K562 (cell line): ENCODE results near the gene DOCK3. TPM values are rescaled to one million over a fixed set of nuclear protein-coding genes. Genes with fewer than 3 reads are reported as not detected.

Experiments used
- HLTF ChIP-seq: fragments of 450-650 bp; IDR thresholded peaks from 2 replicates; pipeline ENCODE4 v1.6.1; 2016
- PYGO2 ChIP-seq: fragments of 450-650 bp; IDR thresholded peaks from 2 replicates; pipeline ENCODE4 v1.6.1; 2016; ENCODE audit warnings: mild to moderate bottlenecking, missing genetic modification characterization, moderate library complexity, missing compliant biosample characterization
- SAFB ChIP-seq: fragments of 200-400 bp; formaldehyde crosslinking; IDR thresholded peaks from 2 replicates; pipeline ENCODE4 v1.6.1; 2017; ENCODE audit warnings: low read depth, low read length, borderline replicate concordance
- TCF7 ChIP-seq: sonication (generic); IDR thresholded peaks from 2 replicates; pipeline ENCODE4 v1.6.1; 2016; ENCODE audit warnings: antibody characterized with exemption, borderline replicate concordance
- ZBTB7A ChIP-seq: IDR thresholded peaks from 2 replicates; pipeline ENCODE4 v1.6.1; 2011; ENCODE audit warnings: low read depth, mild to moderate bottlenecking, low read length, moderate library complexity, borderline replicate concordance; ENCODE audit not compliant: control insufficient read depth
- ZBTB9 ChIP-seq: fragments of 450-650 bp; formaldehyde crosslinking; IDR thresholded peaks from 2 replicates; pipeline ENCODE4 v1.4.0; 2020; ENCODE audit warnings: mild to moderate bottlenecking, moderate library complexity
- ZNF134 ChIP-seq: fragments of 250-450 bp; sonication (Bioruptor Pico); conservative IDR thresholded peaks from 2 replicates; pipeline ENCODE4 v1.4.0; 2020
- polyA plus RNA-seq, 8 experiments: library from polyadenylated mRNA; depleted of rRNA in 4 of 8; stranded (reverse) in 5 of 8; unstranded in 3 of 8; fragments of >200 nt; fragmentation: Nextera tagmentation in 2 of 8; fragmentation: Illumina TruSeq in 1 of 8; extraction: Ambion mirVana in 2 of 8; extraction: Trizol in 1 of 8; gene quantifications; 2 replicates each; pipeline versions ENCODE4 v1.2.1 to v1.2.3, GENCODE V29; 2011 to 2014; ENCODE audit warnings: inconsistent platforms in 1 of 8, missing spikeins in 1 of 8
- total RNA-seq, 7 experiments: library from RNA; depleted of rRNA in 6 of 7; stranded (reverse); fragments of >200 nt in 6 of 7; fragmentation: Illumina TruSeq in 2 of 7; extraction: Trizol in 2 of 7; gene quantifications; 2 replicates each; pipeline versions ENCODE4 v1.2.1 to v1.2.3, GENCODE V29; 2011 to 2021; ENCODE audit warnings: low replicate concordance in 1 of 7
- TF ChIP-seq, protein P1 (sequence below): sonication (generic); formaldehyde crosslinking; IDR thresholded peaks from 2 replicates; pipeline ENCODE4 v1.8.0; 2022; ENCODE audit warnings: missing genetic modification reagents, mild to moderate bottlenecking, moderate library complexity, borderline replicate concordance
- TF ChIP-seq, protein P2 (sequence below): sonication (generic); formaldehyde crosslinking; IDR thresholded peaks from 2 replicates; pipeline ENCODE4 v1.8.0; 2023; ENCODE audit warnings: mild to moderate bottlenecking, missing genetic modification reagents
- TF ChIP-seq, protein P3 (sequence below): fragments of 250-450 bp; sonication (Bioruptor Pico); IDR thresholded peaks from 2 replicates; pipeline ENCODE4 v1.5.0; 2022; ENCODE audit warnings: mild to moderate bottlenecking
- TF ChIP-seq, protein P4 (sequence below): fragments of 200-400 bp; formaldehyde crosslinking; IDR thresholded peaks from 2 replicates; pipeline ENCODE4 v1.6.1; 2017; ENCODE audit warnings: mild to moderate bottlenecking, low read depth, low read length, moderate library complexity
- TF ChIP-seq, protein P5 (sequence below), 2 experiments: fragments of 200-800 bp in 1 of 2; sonication (Bioruptor generic) in 1 of 2; sonication (generic) in 1 of 2; formaldehyde crosslinking in 1 of 2; IDR thresholded peaks in 1 of 2; conservative IDR thresholded peaks in 1 of 2; 2 replicates each; pipeline versions ENCODE4 v1.5.0 to v1.6.1; 2016 to 2020; ENCODE audit warnings: missing compliant biosample characterization in 1 of 2, missing genetic modification characterization in 1 of 2, missing genetic modification reagents in 1 of 2

The DOCK3 gene
- total and polyA plus RNA-seq, 9 of the 15 experiments (the other 6 are each of a cell fraction or from before 2014, with no cell fraction given): under 0.01 to 0.03 (median 0.01) TPM; not detected in 4

DNA sequence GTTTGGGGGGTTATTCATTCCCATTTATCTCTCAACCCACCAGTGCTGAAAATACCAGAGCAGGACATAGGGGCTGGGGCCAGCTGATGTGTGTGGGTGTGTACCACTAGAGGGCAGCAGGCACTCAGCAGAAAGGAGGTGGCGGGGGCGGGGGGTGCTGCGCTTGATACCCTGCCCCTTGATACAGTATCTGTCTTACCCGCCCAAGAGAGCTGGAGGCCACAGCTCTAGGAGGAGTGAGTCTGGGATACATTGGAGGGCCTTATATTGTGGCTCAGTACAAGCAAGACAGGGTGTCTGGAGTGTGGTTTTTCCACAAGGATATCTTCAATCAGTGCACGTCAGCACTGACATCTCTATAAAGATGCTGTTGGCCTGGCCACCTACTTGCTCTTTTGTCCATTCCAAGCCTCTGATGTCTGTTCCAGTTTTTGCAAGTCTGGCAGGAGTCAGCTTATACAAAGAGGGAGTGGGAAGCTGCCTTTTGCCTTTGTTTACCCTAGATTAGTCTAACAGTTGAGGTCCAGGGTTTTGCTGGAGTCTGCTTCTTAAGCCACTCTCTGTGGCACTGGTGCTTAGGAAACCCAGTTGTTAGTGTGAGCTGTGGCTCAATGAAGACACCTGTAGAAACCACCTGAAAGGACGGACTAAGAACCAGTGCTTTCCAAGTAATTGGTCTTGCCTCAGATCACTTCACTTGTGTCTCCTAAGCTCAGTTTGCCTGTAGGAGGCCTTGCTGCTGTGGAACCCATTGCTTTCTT is 714.9 kb downstream of the DOCK3 start (continued):
- TF ChIP-seq, protein P1, sequence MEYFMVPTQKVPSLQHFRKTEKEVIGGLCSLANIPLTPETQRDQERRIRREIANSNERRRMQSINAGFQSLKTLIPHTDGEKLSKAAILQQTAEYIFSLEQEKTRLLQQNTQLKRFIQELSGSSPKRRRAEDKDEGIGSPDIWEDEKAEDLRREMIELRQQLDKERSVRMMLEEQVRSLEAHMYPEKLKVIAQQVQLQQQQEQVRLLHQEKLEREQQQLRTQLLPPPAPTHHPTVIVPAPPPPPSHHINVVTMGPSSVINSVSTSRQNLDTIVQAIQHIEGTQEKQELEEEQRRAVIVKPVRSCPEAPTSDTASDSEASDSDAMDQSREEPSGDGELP (CRISPR knock-in tag): peak; percentile 87
- TF ChIP-seq, protein P2, sequence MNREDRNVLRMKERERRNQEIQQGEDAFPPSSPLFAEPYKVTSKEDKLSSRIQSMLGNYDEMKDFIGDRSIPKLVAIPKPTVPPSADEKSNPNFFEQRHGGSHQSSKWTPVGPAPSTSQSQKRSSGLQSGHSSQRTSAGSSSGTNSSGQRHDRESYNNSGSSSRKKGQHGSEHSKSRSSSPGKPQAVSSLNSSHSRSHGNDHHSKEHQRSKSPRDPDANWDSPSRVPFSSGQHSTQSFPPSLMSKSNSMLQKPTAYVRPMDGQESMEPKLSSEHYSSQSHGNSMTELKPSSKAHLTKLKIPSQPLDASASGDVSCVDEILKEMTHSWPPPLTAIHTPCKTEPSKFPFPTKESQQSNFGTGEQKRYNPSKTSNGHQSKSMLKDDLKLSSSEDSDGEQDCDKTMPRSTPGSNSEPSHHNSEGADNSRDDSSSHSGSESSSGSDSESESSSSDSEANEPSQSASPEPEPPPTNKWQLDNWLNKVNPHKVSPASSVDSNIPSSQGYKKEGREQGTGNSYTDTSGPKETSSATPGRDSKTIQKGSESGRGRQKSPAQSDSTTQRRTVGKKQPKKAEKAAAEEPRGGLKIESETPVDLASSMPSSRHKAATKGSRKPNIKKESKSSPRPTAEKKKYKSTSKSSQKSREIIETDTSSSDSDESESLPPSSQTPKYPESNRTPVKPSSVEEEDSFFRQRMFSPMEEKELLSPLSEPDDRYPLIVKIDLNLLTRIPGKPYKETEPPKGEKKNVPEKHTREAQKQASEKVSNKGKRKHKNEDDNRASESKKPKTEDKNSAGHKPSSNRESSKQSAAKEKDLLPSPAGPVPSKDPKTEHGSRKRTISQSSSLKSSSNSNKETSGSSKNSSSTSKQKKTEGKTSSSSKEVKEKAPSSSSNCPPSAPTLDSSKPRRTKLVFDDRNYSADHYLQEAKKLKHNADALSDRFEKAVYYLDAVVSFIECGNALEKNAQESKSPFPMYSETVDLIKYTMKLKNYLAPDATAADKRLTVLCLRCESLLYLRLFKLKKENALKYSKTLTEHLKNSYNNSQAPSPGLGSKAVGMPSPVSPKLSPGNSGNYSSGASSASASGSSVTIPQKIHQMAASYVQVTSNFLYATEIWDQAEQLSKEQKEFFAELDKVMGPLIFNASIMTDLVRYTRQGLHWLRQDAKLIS (CRISPR knock-in tag): no peak
- TF ChIP-seq PYGO2 (tag): no peak
- TF ChIP-seq, protein P3, sequence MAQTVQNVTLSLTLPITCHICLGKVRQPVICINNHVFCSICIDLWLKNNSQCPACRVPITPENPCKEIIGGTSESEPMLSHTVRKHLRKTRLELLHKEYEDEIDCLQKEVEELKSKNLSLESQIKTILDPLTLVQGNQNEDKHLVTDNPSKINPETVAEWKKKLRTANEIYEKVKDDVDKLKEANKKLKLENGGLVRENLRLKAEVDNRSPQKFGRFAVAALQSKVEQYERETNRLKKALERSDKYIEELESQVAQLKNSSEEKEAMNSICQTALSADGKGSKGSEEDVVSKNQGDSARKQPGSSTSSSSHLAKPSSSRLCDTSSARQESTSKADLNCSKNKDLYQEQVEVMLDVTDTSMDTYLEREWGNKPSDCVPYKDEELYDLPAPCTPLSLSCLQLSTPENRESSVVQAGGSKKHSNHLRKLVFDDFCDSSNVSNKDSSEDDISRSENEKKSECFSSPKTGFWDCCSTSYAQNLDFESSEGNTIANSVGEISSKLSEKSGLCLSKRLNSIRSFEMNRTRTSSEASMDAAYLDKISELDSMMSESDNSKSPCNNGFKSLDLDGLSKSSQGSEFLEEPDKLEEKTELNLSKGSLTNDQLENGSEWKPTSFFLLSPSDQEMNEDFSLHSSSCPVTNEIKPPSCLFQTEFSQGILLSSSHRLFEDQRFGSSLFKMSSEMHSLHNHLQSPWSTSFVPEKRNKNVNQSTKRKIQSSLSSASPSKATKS (CRISPR knock-in tag): no peak
- no peak for TF ChIP-seq HLTF
- no peak for TF ChIP-seq SAFB
- TF ChIP-seq, protein P4, sequence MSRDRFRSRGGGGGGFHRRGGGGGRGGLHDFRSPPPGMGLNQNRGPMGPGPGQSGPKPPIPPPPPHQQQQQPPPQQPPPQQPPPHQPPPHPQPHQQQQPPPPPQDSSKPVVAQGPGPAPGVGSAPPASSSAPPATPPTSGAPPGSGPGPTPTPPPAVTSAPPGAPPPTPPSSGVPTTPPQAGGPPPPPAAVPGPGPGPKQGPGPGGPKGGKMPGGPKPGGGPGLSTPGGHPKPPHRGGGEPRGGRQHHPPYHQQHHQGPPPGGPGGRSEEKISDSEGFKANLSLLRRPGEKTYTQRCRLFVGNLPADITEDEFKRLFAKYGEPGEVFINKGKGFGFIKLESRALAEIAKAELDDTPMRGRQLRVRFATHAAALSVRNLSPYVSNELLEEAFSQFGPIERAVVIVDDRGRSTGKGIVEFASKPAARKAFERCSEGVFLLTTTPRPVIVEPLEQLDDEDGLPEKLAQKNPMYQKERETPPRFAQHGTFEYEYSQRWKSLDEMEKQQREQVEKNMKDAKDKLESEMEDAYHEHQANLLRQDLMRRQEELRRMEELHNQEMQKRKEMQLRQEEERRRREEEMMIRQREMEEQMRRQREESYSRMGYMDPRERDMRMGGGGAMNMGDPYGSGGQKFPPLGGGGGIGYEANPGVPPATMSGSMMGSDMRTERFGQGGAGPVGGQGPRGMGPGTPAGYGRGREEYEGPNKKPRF: no peak
- TF ChIP-seq, protein P5, sequence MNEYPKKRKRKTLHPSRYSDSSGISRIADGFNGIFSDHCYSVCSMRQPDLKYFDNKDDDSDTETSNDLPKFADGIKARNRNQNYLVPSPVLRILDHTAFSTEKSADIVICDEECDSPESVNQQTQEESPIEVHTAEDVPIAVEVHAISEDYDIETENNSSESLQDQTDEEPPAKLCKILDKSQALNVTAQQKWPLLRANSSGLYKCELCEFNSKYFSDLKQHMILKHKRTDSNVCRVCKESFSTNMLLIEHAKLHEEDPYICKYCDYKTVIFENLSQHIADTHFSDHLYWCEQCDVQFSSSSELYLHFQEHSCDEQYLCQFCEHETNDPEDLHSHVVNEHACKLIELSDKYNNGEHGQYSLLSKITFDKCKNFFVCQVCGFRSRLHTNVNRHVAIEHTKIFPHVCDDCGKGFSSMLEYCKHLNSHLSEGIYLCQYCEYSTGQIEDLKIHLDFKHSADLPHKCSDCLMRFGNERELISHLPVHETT (CRISPR knock-in tag; conservative IDR thresholded peaks at IDR 0.05 in 1 of 2, IDR thresholded peaks at IDR 0.05 in 1 of 2): no peak
- no peak for TF ChIP-seq ZBTB9 (CRISPR knock-in tag)
- TF ChIP-seq ZBTB7A: peak; percentile 72
- no peak for TF ChIP-seq ZNF134 (CRISPR knock-in tag)
- TF ChIP-seq TCF7: no peak
